Chondrocyte (in vitro differentiated cells): Measurements from ENCODE around the gene GPC6. TPM values are rescaled to one million over a fixed set of nuclear protein-coding genes. Genes with fewer than 3 reads are reported as not detected.

ENCODE experiments used
- DNase-seq: peaks from one replicate; pipeline ENCODE4 v3.0.0; 2021; ENCODE audit warnings: mixed read lengths, low spot score
- H3K27ac Mint-ChIP-seq: one replicate; pipeline ENCODE4 v1.8.0; 2021; ENCODE audit warnings: mild to moderate bottlenecking, moderate library complexity, mixed read lengths; ENCODE audit not compliant: unreplicated experiment
- H3K27me3 Mint-ChIP-seq: 2 replicates; pipeline ENCODE4 v1.8.0; 2021; ENCODE audit warnings: low read depth, mixed read lengths
- H3K36me3 Mint-ChIP-seq: 2 replicates; pipeline ENCODE4 v1.8.0; 2021; ENCODE audit warnings: low read depth, mixed read lengths
- H3K4me1 Mint-ChIP-seq: 2 replicates; pipeline ENCODE4 v1.8.0; 2021; ENCODE audit warnings: low read depth, mild to moderate bottlenecking, mixed read lengths
- H3K4me3 Mint-ChIP-seq: one replicate; pipeline ENCODE4 v1.8.0; 2021; ENCODE audit warnings: mild to moderate bottlenecking, moderate library complexity, mixed read lengths; ENCODE audit not compliant: unreplicated experiment
- H3K9me3 Mint-ChIP-seq: 2 replicates; pipeline ENCODE4 v1.8.0; 2021; ENCODE audit warnings: low read depth, mixed read lengths
- total RNA-seq: library from RNA; stranded (reverse); gene quantifications from 3 replicates; pipeline ENCODE4 v1.2.1, GENCODE V29; 2021
- TF ChIP-seq, protein P1 (sequence below): fragments of 200-600 bp; sonication (generic); IDR thresholded peaks from 2 replicates; pipeline ENCODE4 v1.5.0; 2021; ENCODE audit warnings: antibody characterized with exemption, mild to moderate bottlenecking, moderate library complexity

GPC6 gene
- total RNA-seq, 1 donor from 2014 or later, result 76.1 TPM

DNA sequence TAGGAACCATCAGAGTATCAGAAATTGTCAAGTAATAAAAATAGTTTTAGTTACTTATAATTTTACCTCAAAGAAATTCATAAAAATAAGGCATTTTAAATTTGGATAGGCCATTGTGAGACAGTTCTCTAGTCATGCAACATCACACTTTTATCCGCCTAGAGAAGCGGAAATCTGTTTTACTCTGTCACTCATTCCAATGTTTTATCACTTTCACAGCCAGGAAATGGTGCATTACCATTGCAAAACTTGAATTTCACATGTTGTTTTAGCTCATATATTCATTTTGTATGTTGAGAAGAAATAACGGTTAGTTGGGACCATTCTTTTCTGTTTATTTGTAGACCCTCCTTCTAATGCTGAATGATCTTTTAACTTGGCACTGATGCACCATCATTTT, 427.2 kb downstream of the GPC6 start:
- DNase-seq, result no peak
- H3K36me3 Mint-ChIP-seq, result peaks cover 7% of the 10 kb centered on the region

GRCh38 chr13:93655154-93655553, 428.5 kb downstream of the GPC6 start:
- Mint-ChIP-seq H3K9me3 (peaks cover 26% of the 10 kb centered on the region), H3K4me3 (no peak overlapping the region), H3K4me1 (peaks cover 3% of the 10 kb centered on the region), H3K27ac (no peak overlapping the region), H3K36me3 (peaks cover 11% of the 10 kb centered on the region), H3K27me3 (no peaks in the 10 kb centered on the region)
- no peak for DNase-seq
- TF ChIP-seq, protein P1, sequence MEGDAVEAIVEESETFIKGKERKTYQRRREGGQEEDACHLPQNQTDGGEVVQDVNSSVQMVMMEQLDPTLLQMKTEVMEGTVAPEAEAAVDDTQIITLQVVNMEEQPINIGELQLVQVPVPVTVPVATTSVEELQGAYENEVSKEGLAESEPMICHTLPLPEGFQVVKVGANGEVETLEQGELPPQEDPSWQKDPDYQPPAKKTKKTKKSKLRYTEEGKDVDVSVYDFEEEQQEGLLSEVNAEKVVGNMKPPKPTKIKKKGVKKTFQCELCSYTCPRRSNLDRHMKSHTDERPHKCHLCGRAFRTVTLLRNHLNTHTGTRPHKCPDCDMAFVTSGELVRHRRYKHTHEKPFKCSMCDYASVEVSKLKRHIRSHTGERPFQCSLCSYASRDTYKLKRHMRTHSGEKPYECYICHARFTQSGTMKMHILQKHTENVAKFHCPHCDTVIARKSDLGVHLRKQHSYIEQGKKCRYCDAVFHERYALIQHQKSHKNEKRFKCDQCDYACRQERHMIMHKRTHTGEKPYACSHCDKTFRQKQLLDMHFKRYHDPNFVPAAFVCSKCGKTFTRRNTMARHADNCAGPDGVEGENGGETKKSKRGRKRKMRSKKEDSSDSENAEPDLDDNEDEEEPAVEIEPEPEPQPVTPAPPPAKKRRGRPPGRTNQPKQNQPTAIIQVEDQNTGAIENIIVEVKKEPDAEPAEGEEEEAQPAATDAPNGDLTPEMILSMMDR, result no peak

More for the DNA sequence above, 427.2 kb downstream of the GPC6 start:
- Mint-ChIP-seq H3K27me3 (no peaks in the 10 kb centered on the region), H3K27ac (no peak overlapping the region), H3K9me3 (peaks cover 17% of the 10 kb centered on the region), H3K4me3 (no peak overlapping the region), H3K4me1 (peaks cover 6% of the 10 kb centered on the region)
- TF ChIP-seq, protein P1, result no peak

DNA sequence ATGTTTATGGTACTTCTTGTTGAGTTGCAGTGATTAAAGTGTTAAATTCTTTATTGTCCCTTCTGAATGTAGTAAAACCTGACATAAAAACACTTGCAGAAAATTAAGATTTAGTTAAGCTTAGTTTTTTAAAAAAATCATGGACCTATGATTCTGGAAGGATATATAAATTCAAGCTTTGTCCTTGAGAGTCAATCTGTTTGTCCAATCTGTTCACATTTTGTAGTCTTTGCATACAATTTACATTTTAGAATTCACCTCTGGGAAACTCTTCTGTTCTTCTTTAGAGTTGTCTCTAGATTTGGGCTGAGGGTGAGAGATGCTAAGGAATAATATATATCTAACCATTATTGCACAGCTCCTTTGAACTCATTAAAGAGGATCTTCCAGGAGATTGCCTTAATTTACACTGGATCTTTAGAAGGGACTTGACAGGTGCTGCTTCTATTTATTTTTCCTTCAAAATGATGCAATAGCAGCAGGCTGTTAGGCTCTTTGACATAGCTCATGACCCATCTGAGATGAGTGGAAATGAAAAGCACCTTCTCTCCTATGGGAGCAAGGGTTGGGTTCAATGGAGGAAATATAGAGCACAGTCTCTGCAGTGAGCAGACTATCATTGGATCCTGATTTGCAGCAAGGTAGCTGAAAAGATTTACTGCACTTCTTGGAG, 433.9 kb downstream of the GPC6 start:
- H3K4me3 Mint-ChIP-seq, result no peak overlapping the region
- peaks cover 11% of the 10 kb centered on the region for H3K36me3 Mint-ChIP-seq
- no peaks in the 10 kb centered on the region for H3K27me3 Mint-ChIP-seq
- H3K27ac Mint-ChIP-seq, result no peak overlapping the region
- DNase-seq, result no peak
- TF ChIP-seq, protein P1, result no peak
- no peaks in the 10 kb centered on the region for H3K4me1 Mint-ChIP-seq
- H3K9me3 Mint-ChIP-seq, result peaks cover 22% of the 10 kb centered on the region

DNA sequence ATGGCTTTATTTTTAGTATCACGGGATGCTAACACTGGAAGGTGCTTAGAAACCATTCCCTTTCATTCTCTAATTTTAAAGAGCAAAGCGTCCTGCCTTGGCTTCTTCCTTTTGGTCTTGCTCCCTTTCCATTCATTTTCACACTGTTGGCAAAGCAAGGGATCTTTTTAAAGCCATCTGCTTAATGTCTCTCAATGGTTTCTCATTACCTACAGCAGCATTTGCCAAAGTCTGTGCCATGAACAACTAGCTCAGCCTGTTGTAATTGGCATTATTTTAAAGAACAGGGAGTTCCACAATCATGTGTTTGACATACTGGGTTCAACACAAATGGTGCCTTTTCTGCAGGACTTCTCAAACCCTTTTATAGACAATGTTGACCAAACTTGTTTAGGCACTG, 444.3 kb downstream of the GPC6 start:
- H3K9me3 Mint-ChIP-seq, result no peaks in the 10 kb centered on the region
- TF ChIP-seq, protein P1, result no peak
- H3K36me3 Mint-ChIP-seq, result no peaks in the 10 kb centered on the region
- H3K27me3 Mint-ChIP-seq, result no peaks in the 10 kb centered on the region
- no peak overlapping the region for H3K27ac Mint-ChIP-seq
- DNase-seq, result no peak
- no peak overlapping the region for H3K4me3 Mint-ChIP-seq
- H3K4me1 Mint-ChIP-seq, result peaks cover 16% of the 10 kb centered on the region

GRCh38 chr13:93672996-93673395, 446.4 kb downstream of the GPC6 start:
- Mint-ChIP-seq H3K4me3 (no peak overlapping the region), H3K27me3 (no peaks in the 10 kb centered on the region), H3K27ac (no peak overlapping the region), H3K4me1 (peaks cover 6% of the 10 kb centered on the region), H3K36me3 (no peaks in the 10 kb centered on the region), H3K9me3 (no peaks in the 10 kb centered on the region)
- TF ChIP-seq, protein P1, result no peak
- DNase-seq, result no peak
